SK-N-SH (cell line): ENCODE data around the gene TM9SF2. TPM values are rescaled to one million over a fixed set of nuclear protein-coding genes. Genes with fewer than 3 reads are reported as not detected.

Source experiments
- CTCF ChIA-PET: fragments of 300-600, 350-600 bp; formaldehyde crosslinking; extraction: SDS; loops from one replicate; lab custom pipeline; 2021; lab: Yijun Ruan, JAX
- POLR2A ChIA-PET: fragments of 350-600 bp; sonication (Branson Sonifier 250); formaldehyde crosslinking; extraction: SDS; loops from one replicate; lab custom pipeline; 2020; ENCODE audit warnings: antibody characterized with exemption, inconsistent platforms; lab: Yijun Ruan, JAX
- DNase-seq: peaks from one replicate; pipeline ENCODE4 v3.0.0; 2012
- H2AFZ ChIP-seq: fragments of 200-600 bp; sonication (generic); 2 replicates; pipeline ENCODE4 v1.8.1; 2016; ENCODE audit warnings: antibody characterized with exemption, mild to moderate bottlenecking, low read depth
- H3F3A ChIP-seq: fragments of 200-600 bp; sonication (generic); replicated peaks from 2 replicates; pipeline ENCODE3; 2016; ENCODE audit warnings: antibody characterized with exemption, mild to moderate bottlenecking; ENCODE audit not compliant: insufficient read depth
- H3K27ac ChIP-seq, 2 experiments: fragments of 200-500 bp in 1 of 2; fragments of 200-600 bp in 1 of 2; sonication (Bioruptor generic) in 1 of 2; sonication (generic), shearing (Covaris generic) in 1 of 2; 2 replicates each; pipeline versions ENCODE4 v1.5.1 to v1.6.1; 2014 to 2016; ENCODE audit warnings: low read depth in 2 of 2, inconsistent platforms in 1 of 2, low read length in 1 of 2, mild to moderate bottlenecking in 1 of 2, mixed read lengths in 1 of 2
- H3K27me3 ChIP-seq: fragments of 200-600 bp; sonication (generic), shearing (Covaris generic); 2 replicates; pipeline ENCODE4 v1.6.1; 2016; ENCODE audit warnings: mixed run types; ENCODE audit not compliant: insufficient read depth
- H3K36me3 ChIP-seq, 2 experiments: fragments of 200-500 bp in 1 of 2; fragments of 200-600 bp in 1 of 2; sonication (Bioruptor generic) in 1 of 2; sonication (generic) in 1 of 2; replicated peaks in 1 of 2; 2 replicates each; pipeline versions ENCODE3 to v1.5.1; 2014 to 2016; ENCODE audit warnings: low read length in 1 of 2, mild to moderate bottlenecking in 1 of 2; ENCODE audit not compliant: insufficient read depth in 2 of 2, control insufficient read depth in 1 of 2
- H3K4me1 ChIP-seq, 2 experiments: fragments of 200-500 bp in 1 of 2; fragments of 200-600 bp in 1 of 2; sonication (Bioruptor generic) in 1 of 2; sonication (generic), shearing (Covaris generic) in 1 of 2; 2 replicates each; pipeline versions ENCODE4 v1.5.1 to v1.6.1; 2014 to 2016; ENCODE audit warnings: low read depth in 1 of 2, low read length in 1 of 2, mixed run types in 1 of 2; ENCODE audit not compliant: insufficient read depth in 2 of 2, control insufficient read depth in 1 of 2
- H3K4me2 ChIP-seq: fragments of 200-600 bp; sonication (generic), shearing (Covaris generic); 2 replicates; pipeline ENCODE4 v1.6.1; 2017; ENCODE audit warnings: mixed run types
- H3K4me3 ChIP-seq, 2 experiments: fragments of 200-500 bp in 1 of 2; fragments of 200-600 bp in 1 of 2; sonication (Bioruptor generic) in 1 of 2; sonication (generic), shearing (Covaris generic) in 1 of 2; 2 replicates each; pipeline versions ENCODE4 v1.5.1 to v1.8.1; 2014 to 2016; ENCODE audit warnings: low read depth in 2 of 2, inconsistent platforms in 1 of 2, low read length in 1 of 2, mild to moderate bottlenecking in 1 of 2, mixed read lengths in 1 of 2, moderate library complexity in 1 of 2
- H3K79me2 ChIP-seq: fragments of 200-600 bp; sonication (generic); 2 replicates; pipeline ENCODE4 v1.8.1; 2017; ENCODE audit warnings: mild to moderate bottlenecking; ENCODE audit not compliant: insufficient read depth
- H3K9ac ChIP-seq: fragments of 200-600 bp; sonication (generic); 2 replicates; pipeline ENCODE4 v1.6.1; 2017; ENCODE audit warnings: mixed run types
- H3K9me2 ChIP-seq: fragments of 200-600 bp; sonication (generic); 2 replicates; pipeline ENCODE4 v1.6.1; 2017; ENCODE audit warnings: mixed run types
- H3K9me3 ChIP-seq: fragments of 200-600 bp; sonication (generic); 2 replicates; pipeline ENCODE4 v1.6.1; 2017; ENCODE audit warnings: mixed run types, mild to moderate bottlenecking, moderate library complexity
- H4K20me1 ChIP-seq: fragments of 200-600 bp; sonication (generic); 2 replicates; pipeline ENCODE4 v1.6.1; 2017; ENCODE audit warnings: mild to moderate bottlenecking, mixed run types; ENCODE audit not compliant: insufficient read depth
- CHD2 ChIP-seq: fragments of 150-350 bp; IDR thresholded peaks from 2 replicates; pipeline ENCODE4 v1.6.1; 2018; ENCODE audit warnings: low read length; ENCODE audit not compliant: partially characterized antibody
- EP300 ChIP-seq, 2 experiments: IDR thresholded peaks; 2 replicates each; pipeline versions ENCODE4 v1.4.0 to v1.6.1; 2012; ENCODE audit warnings: borderline replicate concordance in 1 of 2, low read depth in 1 of 2, low read length in 1 of 2
- FOXJ3 ChIP-seq: sonication (generic); formaldehyde crosslinking; IDR thresholded peaks from 2 replicates; pipeline ENCODE4 v1.5.1; 2020; ENCODE audit warnings: mild to moderate bottlenecking, missing genetic modification reagents
- FOXM1 ChIP-seq: IDR thresholded peaks from 2 replicates; pipeline ENCODE4 v1.4.0; 2012; ENCODE audit warnings: low read depth, mild to moderate bottlenecking
- GATA2 ChIP-seq: sonication (generic); formaldehyde crosslinking; IDR thresholded peaks from 2 replicates; pipeline ENCODE4 v1.5.0; 2020; ENCODE audit warnings: mild to moderate bottlenecking, missing genetic modification reagents
- JUND ChIP-seq: IDR thresholded peaks from 2 replicates; pipeline ENCODE4 v1.4.0; 2012
- MEF2A ChIP-seq: IDR thresholded peaks from 2 replicates; pipeline ENCODE4 v1.4.0; 2012; ENCODE audit warnings: low read depth, borderline replicate concordance
- MXI1 ChIP-seq: IDR thresholded peaks from 2 replicates; pipeline ENCODE4 v1.6.1; 2012; ENCODE audit warnings: mild to moderate bottlenecking, low read depth, low read length, improper control_type of control experiment
- NRF1 ChIP-seq: IDR thresholded peaks from 2 replicates; pipeline ENCODE4 v1.6.1; 2012; ENCODE audit warnings: low read depth, mild to moderate bottlenecking, low read length
- POLR2AphosphoS5 ChIP-seq: IDR thresholded peaks from 2 replicates; pipeline ENCODE4 v1.6.1; 2012; ENCODE audit warnings: low read depth, low read length
- RAD21 ChIP-seq: IDR thresholded peaks from 2 replicates; pipeline ENCODE4 v1.6.1; 2012; ENCODE audit warnings: mild to moderate bottlenecking, low read length
- RFX5 ChIP-seq: IDR thresholded peaks from 2 replicates; pipeline ENCODE4 v1.6.1; 2012; ENCODE audit warnings: mild to moderate bottlenecking, improper control_type of control experiment, low read length
- RXRA ChIP-seq: IDR thresholded peaks from 2 replicates; pipeline ENCODE4 v1.4.0; 2012; ENCODE audit warnings: low read depth, mild to moderate bottlenecking, borderline replicate concordance
- TAF1 ChIP-seq: IDR thresholded peaks from 2 replicates; pipeline ENCODE4 v1.6.1; 2012; ENCODE audit warnings: low read depth, mild to moderate bottlenecking, low read length, moderate library complexity, borderline replicate concordance
- TEAD4 ChIP-seq: IDR thresholded peaks from 2 replicates; pipeline ENCODE4 v1.4.0; 2012; ENCODE audit warnings: mild to moderate bottlenecking, borderline replicate concordance; ENCODE audit not compliant: insufficient read depth
- YY1 ChIP-seq: IDR thresholded peaks from 2 replicates; pipeline ENCODE4 v1.4.0; 2012; ENCODE audit warnings: low read depth, mild to moderate bottlenecking
- WGBS: methylation state at CpG from one replicate; pipeline ENCODE4 v1.1.6; 2017; ENCODE audit warnings: low lambda C conversion rate; 5-methylcytosine and 5-hydroxymethylcytosine counted together
- polyA plus RNA-seq, 3 experiments: library from polyadenylated mRNA; depleted of rRNA; stranded (reverse); fragments of >200 nt; gene quantifications; 2 replicates each; pipeline ENCODE4 v1.2.3, GENCODE V29; 2012
- TF ChIP-seq, protein P1 (sequence below): IDR thresholded peaks from 2 replicates; pipeline ENCODE4 v1.4.0; 2012; ENCODE audit warnings: low read depth
- TF ChIP-seq, protein P2 (sequence below): IDR thresholded peaks from 2 replicates; pipeline ENCODE4 v1.4.0; 2012; ENCODE audit warnings: low read depth, borderline replicate concordance
- TF ChIP-seq, protein P3 (sequence below): IDR thresholded peaks from 2 replicates; pipeline ENCODE4 v1.4.0; 2012; ENCODE audit warnings: low read depth, borderline replicate concordance
- TF ChIP-seq, protein P4 (sequence below): IDR thresholded peaks from 2 replicates; pipeline ENCODE4 v1.6.1; 2012; ENCODE audit warnings: mild to moderate bottlenecking, low read depth, low read length, moderate library complexity

TM9SF2 gene
- polyA plus RNA-seq, 1 of the 3 experiments (the other 2 are of a cell fraction), result 49.8 TPM

DNA sequence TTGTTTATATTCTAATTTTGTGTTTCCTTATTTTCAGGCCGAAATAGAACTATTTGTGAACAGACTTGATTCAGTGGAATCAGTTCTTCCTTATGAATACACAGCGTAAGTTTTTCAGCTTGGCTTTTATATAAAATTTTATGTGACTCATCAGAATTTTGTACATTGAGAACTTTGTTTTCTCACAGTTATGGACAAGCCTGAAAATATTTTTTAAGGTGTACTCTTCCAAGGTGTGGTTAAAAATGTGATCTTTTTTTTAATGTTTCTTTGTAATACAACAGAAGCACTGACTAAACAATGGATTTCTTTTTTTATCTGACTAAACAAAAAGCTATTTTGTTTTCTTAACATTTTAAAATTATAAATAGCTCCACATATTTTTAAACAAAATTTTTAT, 16.3 kb downstream of the TM9SF2 start:
- Histone ChIP-seq H3K4me2 (no peak overlapping the region), H4K20me1 (peaks cover 46% of the 10 kb centered on the region), H3F3A (no peaks in the 10 kb centered on the region), H3K9me3 (no peaks in the 10 kb centered on the region), H2AFZ (no peak overlapping the region), H3K79me2 (peaks cover 61% of the 10 kb centered on the region), H3K4me3 (no peak overlapping the region), H3K27ac (no peak overlapping the region), H3K4me1 (no peaks in the 10 kb centered on the region), H3K9ac (no peak overlapping the region), H3K9me2 (no peaks in the 10 kb centered on the region), H3K36me3 (peaks cover 24 to 37% of the 10 kb centered on the region in 2 experiments), H3K27me3 (no peaks in the 10 kb centered on the region)
- ChIA-PET POLR2A (no interaction called here), CTCF (interaction anchor here (0.8 to 1.3 kb wide), 2 partner anchors 16 to 81 kb away, joined by 3 read pairs; no protein-coding TSS in a partner anchor)
- WGBS, result 96% methylated on average over 2 of the region's 2 CpGs
- TF ChIP-seq GATA2 (CRISPR knock-in tag), result no peak
- no peak for TF ChIP-seq TAF1
- TF ChIP-seq, protein P1, sequence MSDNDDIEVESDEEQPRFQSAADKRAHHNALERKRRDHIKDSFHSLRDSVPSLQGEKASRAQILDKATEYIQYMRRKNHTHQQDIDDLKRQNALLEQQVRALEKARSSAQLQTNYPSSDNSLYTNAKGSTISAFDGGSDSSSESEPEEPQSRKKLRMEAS, result no peak
- no peak for TF ChIP-seq RXRA
- no peak for TF ChIP-seq NRF1
- TF ChIP-seq FOXM1, result no peak
- TF ChIP-seq, protein P2, sequence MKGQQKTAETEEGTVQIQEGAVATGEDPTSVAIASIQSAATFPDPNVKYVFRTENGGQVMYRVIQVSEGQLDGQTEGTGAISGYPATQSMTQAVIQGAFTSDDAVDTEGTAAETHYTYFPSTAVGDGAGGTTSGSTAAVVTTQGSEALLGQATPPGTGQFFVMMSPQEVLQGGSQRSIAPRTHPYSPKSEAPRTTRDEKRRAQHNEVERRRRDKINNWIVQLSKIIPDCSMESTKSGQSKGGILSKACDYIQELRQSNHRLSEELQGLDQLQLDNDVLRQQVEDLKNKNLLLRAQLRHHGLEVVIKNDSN, result no peak
- no peak for TF ChIP-seq TEAD4
- TF ChIP-seq CHD2, result no peak
- no peak for TF ChIP-seq FOXJ3 (CRISPR knock-in tag)
- TF ChIP-seq JUND, result no peak
- no peak for TF ChIP-seq MEF2A
- no peak for DNase-seq

DNA sequence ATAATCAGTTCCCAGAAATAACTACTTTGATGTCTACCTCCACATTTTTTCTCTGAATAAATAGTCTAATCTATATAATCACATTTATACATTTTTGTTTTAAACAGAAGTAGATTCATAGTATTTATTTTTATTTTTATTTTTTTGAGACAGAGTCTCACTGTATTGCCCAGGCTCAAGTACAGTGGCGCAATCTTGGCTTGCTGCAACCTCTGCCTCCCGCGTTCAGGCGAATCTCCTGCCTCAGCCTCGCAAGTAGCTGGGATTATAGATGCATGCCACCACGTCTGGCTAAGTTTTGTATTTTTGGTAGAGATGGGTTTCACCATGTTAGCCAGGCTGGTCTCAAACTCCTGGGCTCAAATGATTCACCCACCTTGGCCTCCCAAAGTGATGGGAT, 16.7 kb downstream of the TM9SF2 start:
- POLR2A ChIA-PET, result interaction anchor here (0.6 kb wide), 1 partner anchor 344 kb away, joined by 3 read pairs; no protein-coding TSS in a partner anchor
- TF ChIP-seq, protein P3, sequence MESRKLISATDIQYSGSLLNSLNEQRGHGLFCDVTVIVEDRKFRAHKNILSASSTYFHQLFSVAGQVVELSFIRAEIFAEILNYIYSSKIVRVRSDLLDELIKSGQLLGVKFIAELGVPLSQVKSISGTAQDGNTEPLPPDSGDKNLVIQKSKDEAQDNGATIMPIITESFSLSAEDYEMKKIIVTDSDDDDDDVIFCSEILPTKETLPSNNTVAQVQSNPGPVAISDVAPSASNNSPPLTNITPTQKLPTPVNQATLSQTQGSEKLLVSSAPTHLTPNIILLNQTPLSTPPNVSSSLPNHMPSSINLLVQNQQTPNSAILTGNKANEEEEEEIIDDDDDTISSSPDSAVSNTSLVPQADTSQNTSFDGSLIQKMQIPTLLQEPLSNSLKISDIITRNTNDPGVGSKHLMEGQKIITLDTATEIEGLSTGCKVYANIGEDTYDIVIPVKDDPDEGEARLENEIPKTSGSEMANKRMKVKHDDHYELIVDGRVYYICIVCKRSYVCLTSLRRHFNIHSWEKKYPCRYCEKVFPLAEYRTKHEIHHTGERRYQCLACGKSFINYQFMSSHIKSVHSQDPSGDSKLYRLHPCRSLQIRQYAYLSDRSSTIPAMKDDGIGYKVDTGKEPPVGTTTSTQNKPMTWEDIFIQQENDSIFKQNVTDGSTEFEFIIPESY, result no peak
- TF ChIP-seq GATA2 (CRISPR knock-in tag), result no peak
- TF ChIP-seq NRF1, result no peak
- TF ChIP-seq YY1, result no peak
- no peak for TF ChIP-seq POLR2AphosphoS5
- no peak for TF ChIP-seq EP300 (IDR thresholded peaks at IDR 0.05; ENCODE audit: borderline replicate concordance in 1 of 2, low read depth in 1 of 2, low read length in 1 of 2)
- no peak for TF ChIP-seq CHD2
- no peak for TF ChIP-seq FOXJ3 (CRISPR knock-in tag)
- TF ChIP-seq, protein P4, sequence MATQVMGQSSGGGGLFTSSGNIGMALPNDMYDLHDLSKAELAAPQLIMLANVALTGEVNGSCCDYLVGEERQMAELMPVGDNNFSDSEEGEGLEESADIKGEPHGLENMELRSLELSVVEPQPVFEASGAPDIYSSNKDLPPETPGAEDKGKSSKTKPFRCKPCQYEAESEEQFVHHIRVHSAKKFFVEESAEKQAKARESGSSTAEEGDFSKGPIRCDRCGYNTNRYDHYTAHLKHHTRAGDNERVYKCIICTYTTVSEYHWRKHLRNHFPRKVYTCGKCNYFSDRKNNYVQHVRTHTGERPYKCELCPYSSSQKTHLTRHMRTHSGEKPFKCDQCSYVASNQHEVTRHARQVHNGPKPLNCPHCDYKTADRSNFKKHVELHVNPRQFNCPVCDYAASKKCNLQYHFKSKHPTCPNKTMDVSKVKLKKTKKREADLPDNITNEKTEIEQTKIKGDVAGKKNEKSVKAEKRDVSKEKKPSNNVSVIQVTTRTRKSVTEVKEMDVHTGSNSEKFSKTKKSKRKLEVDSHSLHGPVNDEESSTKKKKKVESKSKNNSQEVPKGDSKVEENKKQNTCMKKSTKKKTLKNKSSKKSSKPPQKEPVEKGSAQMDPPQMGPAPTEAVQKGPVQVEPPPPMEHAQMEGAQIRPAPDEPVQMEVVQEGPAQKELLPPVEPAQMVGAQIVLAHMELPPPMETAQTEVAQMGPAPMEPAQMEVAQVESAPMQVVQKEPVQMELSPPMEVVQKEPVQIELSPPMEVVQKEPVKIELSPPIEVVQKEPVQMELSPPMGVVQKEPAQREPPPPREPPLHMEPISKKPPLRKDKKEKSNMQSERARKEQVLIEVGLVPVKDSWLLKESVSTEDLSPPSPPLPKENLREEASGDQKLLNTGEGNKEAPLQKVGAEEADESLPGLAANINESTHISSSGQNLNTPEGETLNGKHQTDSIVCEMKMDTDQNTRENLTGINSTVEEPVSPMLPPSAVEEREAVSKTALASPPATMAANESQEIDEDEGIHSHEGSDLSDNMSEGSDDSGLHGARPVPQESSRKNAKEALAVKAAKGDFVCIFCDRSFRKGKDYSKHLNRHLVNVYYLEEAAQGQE, result no peak
- no peak for TF ChIP-seq MXI1
- no peak for TF ChIP-seq RAD21
- TF ChIP-seq RFX5, result no peak
- TF ChIP-seq RXRA, result no peak
- TF ChIP-seq, all 33 proteins: peak for 0
- H3K9me3 ChIP-seq, result no peaks in the 10 kb centered on the region
- H3K79me2 ChIP-seq, result peaks cover 57% of the 10 kb centered on the region
- no peak overlapping the region for H3K9ac ChIP-seq
- H3K27ac ChIP-seq, result no peak overlapping the region
- no peaks in the 10 kb centered on the region for H3F3A ChIP-seq
- DNase-seq, result no peak
- H2AFZ ChIP-seq, result no peak overlapping the region
- WGBS, result 96% methylated on average over 6 of the region's 6 CpGs
- peaks cover 42% of the 10 kb centered on the region for H4K20me1 ChIP-seq
- no peaks in the 10 kb centered on the region for H3K27me3 ChIP-seq
- no peaks in the 10 kb centered on the region for H3K9me2 ChIP-seq
- H3K36me3 ChIP-seq, result peaks cover 29 to 40% of the 10 kb centered on the region in 2 experiments
- no peaks in the 10 kb centered on the region for H3K4me1 ChIP-seq
- CTCF ChIA-PET, result interaction anchor here (0.6 to 1.3 kb wide), 3 partner anchors 16 to 97 kb away, joined by 3 read pairs; no protein-coding TSS in a partner anchor
- no peak overlapping the region for H3K4me3 ChIP-seq
- no peak overlapping the region for H3K4me2 ChIP-seq
